CD14-positive monocyte (primary cell): ENCODE measurements around the gene CDNF. TPM values are rescaled to one million over a fixed set of nuclear protein-coding genes. Genes with fewer than 3 reads are reported as not detected.

Experiments
- DNase-seq, 3 donors: peaks; one replicate each; pipeline ENCODE4 v3.0.0-alpha.2; 2011 to 2022
- H2AFZ ChIP-seq: 2 replicates; pipeline ENCODE4 v1.6.0; 2012; ENCODE audit warnings: mild to moderate bottlenecking, low read depth, low read length, inconsistent platforms; ENCODE audit not compliant: insufficient read depth, poor library complexity, severe bottlenecking
- H3K27ac ChIP-seq, 2 donors: 1 replicate in 1 of 2; 2 replicates in 1 of 2; pipeline ENCODE4 v1.5.1; 2012 to 2013; ENCODE audit warnings: low read length in 2 of 2, control low read depth in 1 of 2, inconsistent platforms in 1 of 2, low read depth in 1 of 2, mild to moderate bottlenecking in 1 of 2
- H3K27me3 ChIP-seq, 2 donors: one replicate each; pipeline versions ENCODE4 v1.6.0 to v1.6.1; 2011 to 2013; ENCODE audit warnings: low read length in 2 of 2; ENCODE audit not compliant: control insufficient read depth in 2 of 2, insufficient read depth in 2 of 2
- H3K36me3 ChIP-seq, 2 donors: replicated peaks in 1 of 2; 1 replicate in 1 of 2; 2 replicates in 1 of 2; pipeline versions ENCODE4 v1.5.1 to v1.6.1; 2012 to 2013; ENCODE audit warnings: low read length in 2 of 2, control low read depth in 1 of 2, inconsistent platforms in 1 of 2, mild to moderate bottlenecking in 1 of 2; ENCODE audit not compliant: insufficient read depth in 2 of 2, control insufficient read depth in 1 of 2
- H3K4me1 ChIP-seq, 2 donors: 1 replicate in 1 of 2; 2 replicates in 1 of 2; pipeline versions ENCODE4 v1.5.1 to v1.6.1; 2012 to 2013; ENCODE audit warnings: low read length in 2 of 2, control low read depth in 1 of 2, inconsistent platforms in 1 of 2, mild to moderate bottlenecking in 1 of 2, moderate library complexity in 1 of 2; ENCODE audit not compliant: insufficient read depth in 2 of 2, control insufficient read depth in 1 of 2
- H3K4me2 ChIP-seq: replicated peaks from 2 replicates; pipeline ENCODE3; 2012; ENCODE audit warnings: low read length, moderate library complexity, mild to moderate bottlenecking; ENCODE audit not compliant: poor library complexity, severe bottlenecking; ENCODE audit errors: extremely low read depth
- H3K4me3 ChIP-seq, 3 experiments: fragments of 200-600 bp in 1 of 3; sonication (generic) in 1 of 3; replicated peaks in 1 of 3; 1 replicate in 2 of 3; 2 replicates in 1 of 3; pipeline ENCODE4 v1.5.1; 2011 to 2013; ENCODE audit warnings: low read length in 3 of 3, mild to moderate bottlenecking in 3 of 3, control low read depth in 2 of 3, low read depth in 2 of 3, inconsistent platforms in 1 of 3, moderate library complexity in 1 of 3
- H3K79me2 ChIP-seq: 2 replicates; pipeline ENCODE4 v1.6.0; 2012; ENCODE audit warnings: mild to moderate bottlenecking, control low read depth, inconsistent platforms, low read length, moderate library complexity; ENCODE audit not compliant: insufficient read depth
- H3K9ac ChIP-seq: 2 replicates; pipeline ENCODE4 v1.6.0; 2017; ENCODE audit warnings: low read length, mild to moderate bottlenecking; ENCODE audit not compliant: insufficient read depth, poor library complexity, severe bottlenecking
- H3K9me3 ChIP-seq, 2 donors: replicated peaks in 1 of 2; 1 replicate in 1 of 2; 2 replicates in 1 of 2; pipeline versions ENCODE4 v1.5.1 to v1.6.1; 2012 to 2013; ENCODE audit warnings: low read length in 2 of 2, control low read depth in 1 of 2; ENCODE audit not compliant: control insufficient read depth in 1 of 2, insufficient read depth in 1 of 2
- H4K20me1 ChIP-seq: 2 replicates; pipeline ENCODE4 v1.6.0; 2012; ENCODE audit warnings: mild to moderate bottlenecking, low read length, control low read depth, moderate library complexity; ENCODE audit not compliant: insufficient read depth
- H3K27ac Mint-ChIP-seq, 7 donors: one replicate each; pipeline ENCODE4 v1.8.0; 2020; ENCODE audit warnings: mild to moderate bottlenecking in 7 of 7, mixed read lengths in 7 of 7, moderate library complexity in 6 of 7, inconsistent platforms in 2 of 7
- H3K27me3 Mint-ChIP-seq, 3 donors: one replicate each; pipeline ENCODE4 v1.8.0; 2021 to 2022; ENCODE audit warnings: low read depth in 3 of 3, mild to moderate bottlenecking in 3 of 3, mixed read lengths in 3 of 3, moderate library complexity in 3 of 3, inconsistent platforms in 1 of 3
- H3K36me3 Mint-ChIP-seq, 2 donors: one replicate each; pipeline ENCODE4 v1.8.0; 2020; ENCODE audit warnings: mixed read lengths in 2 of 2, inconsistent platforms in 1 of 2, mild to moderate bottlenecking in 1 of 2
- H3K4me1 Mint-ChIP-seq: one replicate; pipeline ENCODE4 v1.8.0; 2020; ENCODE audit warnings: mild to moderate bottlenecking, mixed read lengths
- H3K4me3 Mint-ChIP-seq, 2 donors: one replicate each; pipeline ENCODE4 v1.8.0; 2020; ENCODE audit warnings: mild to moderate bottlenecking in 2 of 2, mixed read lengths in 2 of 2, moderate library complexity in 1 of 2
- H3K9me3 Mint-ChIP-seq, 7 donors: one replicate each; pipeline ENCODE4 v1.8.0; 2020 to 2022; ENCODE audit warnings: mixed read lengths in 7 of 7, mild to moderate bottlenecking in 6 of 7, moderate library complexity in 6 of 7, inconsistent platforms in 2 of 7
- WGBS: methylation state at CpG from one replicate; pipeline ENCODE4 v1.1.5; 2013; ENCODE audit warnings: missing lambda C conversion rate; ENCODE audit not compliant: insufficient coverage; 5-methylcytosine and 5-hydroxymethylcytosine counted together
- intact Hi-C, 2 donors: fragments of 100-400 bp; cut with micrococcal nuclease; formaldehyde crosslinking; loops; one replicate each; pipeline versions ENCODE4 v1.15.0 to v1.15.1; 2023
- polyA plus RNA-seq, 3 donors: library from polyadenylated mRNA; depleted of rRNA in 1 of 3; unstranded in 2 of 3; stranded (reverse) in 1 of 3; fragments of 300-500 nt in 2 of 3; fragments of >200 nt in 1 of 3; fragmentation: Illumina TruSeq in 2 of 3; gene quantifications; 1 replicate in 2 of 3; 2 replicates in 1 of 3; pipeline ENCODE4 v1.2.3, GENCODE V29; 2012 to 2021
- TF ChIP-seq, protein P1 (sequence below): fragments of 200-600 bp; IDR thresholded peaks from one replicate; pipeline ENCODE4 v1.8.0; 2022; ENCODE audit warnings: antibody characterized with exemption, mild to moderate bottlenecking

CDNF gene
- polyA plus RNA-seq, 3 donors = 0.28 TPM; not detected in 1

GRCh38 chr10:14775656-14776055 is 62.2 kb downstream of the CDNF start:
- Histone ChIP-seq H3K79me2 (no peaks in the 10 kb centered on the region), H3K27ac (no peak overlapping the region), H3K4me1 (no peaks in the 10 kb centered on the region), H3K36me3 (no peaks in the 10 kb centered on the region), H3K4me3 (no peak overlapping the region), H4K20me1 (no peaks in the 10 kb centered on the region), H3K27me3 (no peaks in the 10 kb centered on the region), H3K9ac (no peak overlapping the region), H2AFZ (no peak overlapping the region), H3K4me2 (no peak overlapping the region), H3K9me3 (no peaks in the 10 kb centered on the region)
- no CpG with 5 or more reads among the region's 3 CpGs for WGBS
- Mint-ChIP-seq H3K4me1 (peaks cover 12% of the 10 kb centered on the region), H3K36me3 (no peaks in the 10 kb centered on the region), H3K27ac (no peak overlapping the region), H3K9me3 (peaks cover 0 to 4% (median 0%) of the 10 kb centered on the region in 7 donors), H3K27me3 (peaks cover 0 to 7% (median 0%) of the 10 kb centered on the region in 3 donors), H3K4me3 (no peak overlapping the region)
- TF ChIP-seq, protein P1, sequence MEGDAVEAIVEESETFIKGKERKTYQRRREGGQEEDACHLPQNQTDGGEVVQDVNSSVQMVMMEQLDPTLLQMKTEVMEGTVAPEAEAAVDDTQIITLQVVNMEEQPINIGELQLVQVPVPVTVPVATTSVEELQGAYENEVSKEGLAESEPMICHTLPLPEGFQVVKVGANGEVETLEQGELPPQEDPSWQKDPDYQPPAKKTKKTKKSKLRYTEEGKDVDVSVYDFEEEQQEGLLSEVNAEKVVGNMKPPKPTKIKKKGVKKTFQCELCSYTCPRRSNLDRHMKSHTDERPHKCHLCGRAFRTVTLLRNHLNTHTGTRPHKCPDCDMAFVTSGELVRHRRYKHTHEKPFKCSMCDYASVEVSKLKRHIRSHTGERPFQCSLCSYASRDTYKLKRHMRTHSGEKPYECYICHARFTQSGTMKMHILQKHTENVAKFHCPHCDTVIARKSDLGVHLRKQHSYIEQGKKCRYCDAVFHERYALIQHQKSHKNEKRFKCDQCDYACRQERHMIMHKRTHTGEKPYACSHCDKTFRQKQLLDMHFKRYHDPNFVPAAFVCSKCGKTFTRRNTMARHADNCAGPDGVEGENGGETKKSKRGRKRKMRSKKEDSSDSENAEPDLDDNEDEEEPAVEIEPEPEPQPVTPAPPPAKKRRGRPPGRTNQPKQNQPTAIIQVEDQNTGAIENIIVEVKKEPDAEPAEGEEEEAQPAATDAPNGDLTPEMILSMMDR = no peak
- DNase-seq = no peak
- intact Hi-C loops = no loop called here

GRCh38 chr10:14774797-14775196 is 63.0 kb downstream of the CDNF start, which contains the start of gene FAM107B:
TSS of gene FAM107B (minus strand) at chr10:14774897. CDS start at chr10:14774663, 234 bp downstream.
- TF ChIP-seq, protein P1 = no peak
- no peak within 1 kb of the TSS for H3K4me2 ChIP-seq
- H3K27ac ChIP-seq = no peak within 1 kb of the TSS
- no peak for DNase-seq
- H3K27me3 ChIP-seq = no peaks in the 10 kb centered on the region
- WGBS = 100% methylated on average over 5 of the region's 8 CpGs
- H3K9ac ChIP-seq = no peak within 1 kb of the TSS
- no peak within 1 kb of the TSS for H3K4me3 Mint-ChIP-seq
- no peaks in the 10 kb centered on the region for H3K9me3 ChIP-seq
- H2AFZ ChIP-seq = no peak within 1 kb of the TSS
- H3K4me1 ChIP-seq = no peaks in the 10 kb centered on the region
- H3K36me3 ChIP-seq = no peaks in the 10 kb centered on the region
- no peaks in the 10 kb centered on the region for H3K36me3 Mint-ChIP-seq
- H3K27me3 Mint-ChIP-seq = peaks cover 0 to 7% (median 0%) of the 10 kb centered on the region in 3 donors
- H3K27ac Mint-ChIP-seq = no peak within 1 kb of the TSS
- H4K20me1 ChIP-seq = no peaks in the 10 kb centered on the region
- peaks cover 0 to 4% (median 0%) of the 10 kb centered on the region in 7 donors for H3K9me3 Mint-ChIP-seq
- no peaks in the 10 kb centered on the region for H3K79me2 ChIP-seq
- no peak within 1 kb of the TSS for H3K4me3 ChIP-seq
- intact Hi-C loops = no loop called here
- peaks cover 12% of the 10 kb centered on the region for H3K4me1 Mint-ChIP-seq
